ENCODE measurements around the gene PPP2R5E. TPM values are rescaled to one million over a fixed set of nuclear protein-coding genes. Genes with fewer than 3 reads are reported as not detected.

The PPP2R5E gene
- total RNA-seq, 4 donors from 2014 or later: 26.3 to 30.7 (median 30.2) TPM

DNA sequence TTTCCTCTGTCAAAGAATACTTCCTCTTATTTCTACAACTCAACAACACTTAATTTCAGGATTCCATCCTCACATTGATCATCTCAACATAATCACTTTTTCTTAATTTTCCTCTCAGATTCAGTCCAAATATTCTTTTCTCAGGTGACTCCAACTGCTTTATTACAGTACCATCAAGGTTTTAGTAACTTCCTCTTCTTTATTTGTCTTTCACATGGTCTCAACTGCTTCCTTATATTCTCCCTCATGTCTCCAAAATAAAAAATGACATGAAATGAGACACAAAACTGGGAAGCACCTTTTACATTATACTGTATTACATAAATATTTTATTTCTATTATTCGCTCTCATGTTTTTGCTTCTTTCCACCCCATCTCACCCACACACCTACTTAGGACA is 55.5 kb downstream of the PPP2R5E start:
- H3K4me1 ChIP-seq: peaks cover 4 to 49% (median 46%) of the 10 kb centered on the region in 4 donors
- H3K27ac ChIP-seq (replicated peaks in 1 of 4): no peak overlapping the region
- no peak overlapping the region for H3K4me3 ChIP-seq
- intact Hi-C loops (cut with DNase I): no loop called here
- 86% methylated on average over 1 of the region's 1 CpG for WGBS
- no peaks in the 10 kb centered on the region for H3K9me3 ChIP-seq
- no peaks in the 10 kb centered on the region for H3K27me3 ChIP-seq
- TF ChIP-seq EP300 (IDR thresholded peaks at IDR 0.05) (no peak), POLR2A (IDR thresholded peaks at IDR 0.05; ENCODE audit: low read depth) (no peak), POLR2AphosphoS5 (IDR thresholded peaks at IDR 0.05) (no peak)
- TF ChIP-seq, protein P1, sequence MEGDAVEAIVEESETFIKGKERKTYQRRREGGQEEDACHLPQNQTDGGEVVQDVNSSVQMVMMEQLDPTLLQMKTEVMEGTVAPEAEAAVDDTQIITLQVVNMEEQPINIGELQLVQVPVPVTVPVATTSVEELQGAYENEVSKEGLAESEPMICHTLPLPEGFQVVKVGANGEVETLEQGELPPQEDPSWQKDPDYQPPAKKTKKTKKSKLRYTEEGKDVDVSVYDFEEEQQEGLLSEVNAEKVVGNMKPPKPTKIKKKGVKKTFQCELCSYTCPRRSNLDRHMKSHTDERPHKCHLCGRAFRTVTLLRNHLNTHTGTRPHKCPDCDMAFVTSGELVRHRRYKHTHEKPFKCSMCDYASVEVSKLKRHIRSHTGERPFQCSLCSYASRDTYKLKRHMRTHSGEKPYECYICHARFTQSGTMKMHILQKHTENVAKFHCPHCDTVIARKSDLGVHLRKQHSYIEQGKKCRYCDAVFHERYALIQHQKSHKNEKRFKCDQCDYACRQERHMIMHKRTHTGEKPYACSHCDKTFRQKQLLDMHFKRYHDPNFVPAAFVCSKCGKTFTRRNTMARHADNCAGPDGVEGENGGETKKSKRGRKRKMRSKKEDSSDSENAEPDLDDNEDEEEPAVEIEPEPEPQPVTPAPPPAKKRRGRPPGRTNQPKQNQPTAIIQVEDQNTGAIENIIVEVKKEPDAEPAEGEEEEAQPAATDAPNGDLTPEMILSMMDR (IDR thresholded peaks at IDR 0.05): no peak
- no peaks in the 10 kb centered on the region for H3K36me3 ChIP-seq
- no peak for DNase-seq (ENCODE audit: extremely low spot score)

DNA sequence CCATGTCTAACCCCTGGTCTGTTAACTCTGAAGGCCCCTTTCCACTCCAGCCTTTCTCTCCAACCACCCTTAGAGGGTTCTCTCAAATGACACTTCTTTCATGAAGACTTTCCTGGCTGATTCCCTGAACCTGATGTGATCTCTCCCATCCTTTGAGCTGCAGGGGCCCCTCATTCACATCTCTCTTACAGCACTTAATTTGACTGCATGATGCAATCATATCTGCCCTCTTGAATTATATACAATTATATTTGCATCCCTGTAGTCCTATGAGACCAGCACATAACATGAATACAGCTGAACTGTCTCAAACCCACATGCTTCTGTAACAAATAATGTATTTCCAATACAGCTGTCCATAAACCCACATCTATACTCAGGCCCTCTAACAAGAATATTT is 56.4 kb downstream of the PPP2R5E start:
- H3K36me3 ChIP-seq: no peaks in the 10 kb centered on the region
- H3K27me3 ChIP-seq: no peaks in the 10 kb centered on the region
- peaks cover 0 to 47% (median 40%) of the 10 kb centered on the region in 4 donors for H3K4me1 ChIP-seq
- no peak overlapping the region for H3K4me3 ChIP-seq
- H3K9me3 ChIP-seq: no peaks in the 10 kb centered on the region
- TF ChIP-seq, protein P1 (IDR thresholded peaks at IDR 0.05): no peak
- TF ChIP-seq POLR2AphosphoS5 (IDR thresholded peaks at IDR 0.05) (no peak), POLR2A (IDR thresholded peaks at IDR 0.05; ENCODE audit: low read depth) (no peak), EP300 (IDR thresholded peaks at IDR 0.05) (no peak)
- DNase-seq (ENCODE audit: extremely low spot score): no peak
- intact Hi-C loops (cut with DNase I): no loop called here
- no peak overlapping the region for H3K27ac ChIP-seq (replicated peaks in 1 of 4)

GRCh38 chr14:63483315-63483714 is 59.9 kb downstream of the PPP2R5E start:
- 70% methylated on average over 7 of the region's 7 CpGs for WGBS
- Histone ChIP-seq H3K27ac (replicated peaks in 1 of 4) (no peak overlapping the region), H3K4me1 (peaks cover 0 to 46% (median 41%) of the 10 kb centered on the region in 4 donors), H3K9me3 (no peaks in the 10 kb centered on the region), H3K4me3 (no peak overlapping the region), H3K27me3 (no peaks in the 10 kb centered on the region), H3K36me3 (no peaks in the 10 kb centered on the region)
- TF ChIP-seq, protein P1 (IDR thresholded peaks at IDR 0.05): no peak
- TF ChIP-seq POLR2A (IDR thresholded peaks at IDR 0.05; ENCODE audit: low read depth) (no peak), POLR2AphosphoS5 (IDR thresholded peaks at IDR 0.05) (no peak), EP300 (IDR thresholded peaks at IDR 0.05) (no peak)
- DNase-seq (ENCODE audit: extremely low spot score): no peak
- intact Hi-C loops (cut with DNase I): no loop called here

GRCh38 chr14:63480599-63480998 is 62.6 kb downstream of the PPP2R5E start:
- no peaks in the 10 kb centered on the region for H3K9me3 ChIP-seq
- H3K27me3 ChIP-seq: no peaks in the 10 kb centered on the region
- intact Hi-C loops (cut with DNase I): no loop called here
- no peak for DNase-seq (ENCODE audit: extremely low spot score)
- H3K27ac ChIP-seq (replicated peaks in 1 of 4): no peak overlapping the region
- no peaks in the 10 kb centered on the region for H3K36me3 ChIP-seq
- no peak overlapping the region for H3K4me3 ChIP-seq
- 91% methylated on average over 4 of the region's 4 CpGs for WGBS
- no peak for TF ChIP-seq POLR2AphosphoS5 (IDR thresholded peaks at IDR 0.05)
- TF ChIP-seq POLR2A (IDR thresholded peaks at IDR 0.05; ENCODE audit: low read depth): no peak
- TF ChIP-seq, protein P1 (IDR thresholded peaks at IDR 0.05): no peak
- TF ChIP-seq EP300 (IDR thresholded peaks at IDR 0.05): no peak
- H3K4me1 ChIP-seq: peaks cover 5 to 64% (median 54%) of the 10 kb centered on the region in 4 donors

- TF ChIP-seq, protein P1 (IDR thresholded peaks at IDR 0.05): no peak
- TF ChIP-seq POLR2A (IDR thresholded peaks at IDR 0.05; ENCODE audit: low read depth) (no peak), POLR2AphosphoS5 (IDR thresholded peaks at IDR 0.05) (no peak), EP300 (IDR thresholded peaks at IDR 0.05) (no peak)
- no peak overlapping the region for H3K4me3 ChIP-seq
- peaks cover 5 to 60% (median 45%) of the 10 kb centered on the region in 4 donors for H3K4me1 ChIP-seq
- DNase-seq (ENCODE audit: extremely low spot score): no peak
- no peak overlapping the region for H3K27ac ChIP-seq (replicated peaks in 1 of 4)
- 78% methylated on average over 3 of the region's 3 CpGs for WGBS
- H3K36me3 ChIP-seq: no peaks in the 10 kb centered on the region
- intact Hi-C loops (cut with DNase I): no loop called here
- no peaks in the 10 kb centered on the region for H3K9me3 ChIP-seq
- H3K27me3 ChIP-seq: no peaks in the 10 kb centered on the region
Measured at GRCh38 chr14:63478437-63478852, 64.7 kb downstream of the PPP2R5E start.
